ENCODE measurements around the gene LRRC70.

Gene LRRC70

DNA sequence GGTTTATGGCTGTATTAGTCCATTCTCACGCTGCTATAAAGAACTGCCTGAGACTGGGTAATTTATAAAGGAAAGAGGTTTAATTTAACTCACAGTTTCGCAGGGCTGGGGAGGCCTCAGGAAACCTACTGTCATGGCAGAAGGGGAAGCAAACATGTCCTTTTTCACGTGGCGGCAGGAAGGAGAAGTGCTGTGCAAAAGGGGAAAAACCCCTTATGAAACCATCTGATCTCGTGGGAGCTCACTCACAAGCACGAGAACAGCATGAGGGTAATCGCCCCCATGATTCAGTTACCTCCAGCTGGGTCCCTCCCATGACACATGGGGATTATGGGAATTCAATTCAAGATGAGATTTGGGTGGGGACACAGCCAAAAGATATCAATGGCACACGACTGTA, 13.9 kb downstream of the LRRC70 start:
- no peaks in the 10 kb centered on the region for H3K9me3 ChIP-seq (ENCODE audit: insufficient read depth, low read length)
- H3K4me1 ChIP-seq (ENCODE audit: insufficient read depth, insufficient read length): no peaks in the 10 kb centered on the region
- H3K4me3 ChIP-seq (ENCODE audit: insufficient read length, low read depth): no peak overlapping the region
- H3K27me3 ChIP-seq (ENCODE audit: insufficient read depth, insufficient read length): no peaks in the 10 kb centered on the region
- no peak for DNase-seq (ENCODE audit: low read depth, low spot score)
- TF ChIP-seq SUZ12 (IDR thresholded peaks at IDR 0.05; ENCODE audit: extremely low read depth, insufficient read depth, insufficient read length): no peak
- no peak for TF ChIP-seq YY1 (IDR thresholded peaks at IDR 0.05; ENCODE audit: insufficient read depth, insufficient read length)
- TF ChIP-seq ZNF274 (IDR thresholded peaks at IDR 0.05; ENCODE audit: low read depth, low read length): no peak
- peaks cover 19% of the 10 kb centered on the region for H3K36me3 ChIP-seq (ENCODE audit: insufficient read depth, insufficient read length, low read length)
- no peak overlapping the region for H3K9ac ChIP-seq (ENCODE audit: insufficient read length, low read depth)

DNA sequence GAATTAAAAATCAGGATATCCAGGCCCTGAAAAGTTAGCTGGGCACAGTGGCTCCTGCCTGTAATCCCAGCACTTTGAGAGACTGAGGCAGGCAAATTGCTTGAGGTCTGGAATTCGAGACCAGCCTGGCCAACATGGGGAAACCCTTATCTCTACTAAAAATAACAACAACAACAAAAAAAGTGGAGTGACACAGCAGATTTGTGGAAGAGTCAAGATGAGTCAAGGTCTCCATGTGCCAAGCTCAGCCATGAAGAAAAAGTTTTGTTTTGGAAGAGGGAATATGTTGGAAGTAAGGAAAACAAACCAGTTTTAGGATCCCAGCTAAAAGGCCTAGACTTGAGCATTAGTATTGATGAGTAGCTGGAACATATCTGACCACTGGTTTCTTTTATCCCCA, 14.7 kb downstream of the LRRC70 start:
- no peak for DNase-seq (ENCODE audit: low read depth, low spot score)
- Histone ChIP-seq H3K9ac (ENCODE audit: insufficient read length, low read depth) (no peak overlapping the region), H3K4me1 (ENCODE audit: insufficient read depth, insufficient read length) (no peaks in the 10 kb centered on the region), H3K27me3 (ENCODE audit: insufficient read depth, insufficient read length) (no peaks in the 10 kb centered on the region), H3K4me3 (ENCODE audit: insufficient read length, low read depth) (no peak overlapping the region), H3K9me3 (ENCODE audit: insufficient read depth, low read length) (no peaks in the 10 kb centered on the region), H3K36me3 (ENCODE audit: insufficient read depth, insufficient read length, low read length) (peaks cover 17% of the 10 kb centered on the region)
- TF ChIP-seq ZNF274 (IDR thresholded peaks at IDR 0.05; ENCODE audit: low read depth, low read length) (no peak), YY1 (IDR thresholded peaks at IDR 0.05; ENCODE audit: insufficient read depth, insufficient read length) (no peak), SUZ12 (IDR thresholded peaks at IDR 0.05; ENCODE audit: extremely low read depth, insufficient read depth, insufficient read length) (no peak)

DNA sequence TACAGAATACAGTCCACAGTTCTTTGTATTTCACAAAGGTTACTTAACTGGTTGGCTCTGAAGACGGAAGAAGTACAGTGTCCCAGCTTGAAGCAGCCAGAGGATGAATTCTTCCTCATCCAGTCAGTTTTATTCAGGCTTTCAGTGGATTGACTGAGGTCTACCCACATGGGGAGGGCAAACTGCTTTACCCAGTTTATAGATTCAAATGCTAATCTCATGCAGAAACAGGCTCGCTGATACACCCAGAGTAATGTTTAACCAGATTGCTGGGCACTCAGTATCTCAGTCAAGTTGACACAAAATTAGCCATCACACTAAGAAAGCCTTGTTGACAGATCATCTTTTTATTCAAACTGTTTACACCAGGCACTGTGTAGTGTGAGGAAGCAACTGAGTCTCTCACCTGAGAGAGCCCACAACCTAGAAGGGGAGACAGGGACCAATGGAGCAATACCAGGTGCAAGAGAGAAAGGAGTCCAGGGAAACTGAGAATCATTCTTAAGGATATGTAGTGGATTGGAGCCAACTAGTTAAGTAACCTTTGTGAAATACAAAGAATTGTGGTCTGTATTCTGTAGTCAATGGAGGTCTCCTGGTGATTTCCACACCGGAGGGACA, 15.9 kb downstream of the LRRC70 start:
- Histone ChIP-seq H3K9me3 (ENCODE audit: insufficient read depth, low read length) (no peaks in the 10 kb centered on the region), H3K4me3 (ENCODE audit: insufficient read length, low read depth) (no peak overlapping the region), H3K9ac (ENCODE audit: insufficient read length, low read depth) (no peak overlapping the region), H3K4me1 (ENCODE audit: insufficient read depth, insufficient read length) (no peaks in the 10 kb centered on the region), H3K27me3 (ENCODE audit: insufficient read depth, insufficient read length) (no peaks in the 10 kb centered on the region), H3K36me3 (ENCODE audit: insufficient read depth, insufficient read length, low read length) (peaks cover 17% of the 10 kb centered on the region)
- DNase-seq (ENCODE audit: low read depth, low spot score): no peak
- TF ChIP-seq ZNF274 (IDR thresholded peaks at IDR 0.05; ENCODE audit: low read depth, low read length) (no peak), SUZ12 (IDR thresholded peaks at IDR 0.05; ENCODE audit: extremely low read depth, insufficient read depth, insufficient read length) (no peak), YY1 (IDR thresholded peaks at IDR 0.05; ENCODE audit: insufficient read depth, insufficient read length) (no peak)

DNA sequence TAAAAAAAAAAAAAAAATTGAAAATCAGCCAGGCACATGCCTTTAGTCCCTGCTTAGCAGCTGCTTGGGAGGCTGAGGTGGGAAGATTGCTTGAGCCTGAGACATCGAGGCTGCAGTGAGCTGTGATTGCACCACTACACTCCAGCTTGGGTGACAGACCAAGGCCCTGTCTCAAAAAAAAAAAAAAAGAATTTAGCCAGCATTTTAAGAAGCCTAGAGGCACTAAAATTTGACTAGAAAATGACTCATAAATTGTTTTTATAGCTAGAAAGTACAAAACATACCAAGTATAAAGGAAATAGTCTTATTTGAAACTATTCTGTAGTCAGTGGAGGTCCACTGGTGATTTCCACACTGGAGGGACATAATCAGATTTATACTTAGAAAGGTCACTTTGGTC, 17.5 kb downstream of the LRRC70 start:
- Histone ChIP-seq H3K9me3 (ENCODE audit: insufficient read depth, low read length) (no peaks in the 10 kb centered on the region), H3K36me3 (ENCODE audit: insufficient read depth, insufficient read length, low read length) (peaks cover 17% of the 10 kb centered on the region), H3K4me3 (ENCODE audit: insufficient read length, low read depth) (no peak overlapping the region), H3K4me1 (ENCODE audit: insufficient read depth, insufficient read length) (no peaks in the 10 kb centered on the region), H3K27me3 (ENCODE audit: insufficient read depth, insufficient read length) (no peaks in the 10 kb centered on the region), H3K9ac (ENCODE audit: insufficient read length, low read depth) (no peak overlapping the region)
- no peak for TF ChIP-seq SUZ12 (IDR thresholded peaks at IDR 0.05; ENCODE audit: extremely low read depth, insufficient read depth, insufficient read length)
- no peak for TF ChIP-seq YY1 (IDR thresholded peaks at IDR 0.05; ENCODE audit: insufficient read depth, insufficient read length)
- TF ChIP-seq ZNF274 (IDR thresholded peaks at IDR 0.05; ENCODE audit: low read depth, low read length): no peak
- no peak for DNase-seq (ENCODE audit: low read depth, low spot score)

DNA sequence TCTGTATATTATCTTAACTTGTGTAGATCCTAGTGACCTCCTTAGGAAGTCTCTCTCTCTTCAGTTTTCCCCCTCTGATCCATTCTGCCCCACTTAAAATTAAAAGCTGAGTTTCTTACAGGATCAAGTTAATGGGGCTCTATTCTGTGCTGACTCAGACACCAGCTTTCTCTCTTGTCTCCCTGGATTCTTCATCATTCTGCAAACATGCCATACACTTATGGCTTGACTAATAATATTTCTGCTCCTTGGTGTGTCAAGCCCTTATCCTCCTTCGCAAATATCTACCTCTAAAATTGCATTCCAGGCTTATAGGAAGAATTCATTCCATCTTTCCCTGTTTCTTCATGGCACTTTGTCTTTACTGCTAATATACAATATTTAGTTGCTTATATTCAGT, 18.1 kb downstream of the LRRC70 start:
- Histone ChIP-seq H3K4me3 (ENCODE audit: insufficient read length, low read depth) (no peak overlapping the region), H3K4me1 (ENCODE audit: insufficient read depth, insufficient read length) (no peaks in the 10 kb centered on the region), H3K27me3 (ENCODE audit: insufficient read depth, insufficient read length) (no peaks in the 10 kb centered on the region), H3K9me3 (ENCODE audit: insufficient read depth, low read length) (no peaks in the 10 kb centered on the region), H3K9ac (ENCODE audit: insufficient read length, low read depth) (no peak overlapping the region), H3K36me3 (ENCODE audit: insufficient read depth, insufficient read length, low read length) (peaks cover 14% of the 10 kb centered on the region)
- TF ChIP-seq SUZ12 (IDR thresholded peaks at IDR 0.05; ENCODE audit: extremely low read depth, insufficient read depth, insufficient read length): no peak
- no peak for TF ChIP-seq ZNF274 (IDR thresholded peaks at IDR 0.05; ENCODE audit: low read depth, low read length)
- TF ChIP-seq YY1 (IDR thresholded peaks at IDR 0.05; ENCODE audit: insufficient read depth, insufficient read length): no peak
- no peak for DNase-seq (ENCODE audit: low read depth, low spot score)

DNA sequence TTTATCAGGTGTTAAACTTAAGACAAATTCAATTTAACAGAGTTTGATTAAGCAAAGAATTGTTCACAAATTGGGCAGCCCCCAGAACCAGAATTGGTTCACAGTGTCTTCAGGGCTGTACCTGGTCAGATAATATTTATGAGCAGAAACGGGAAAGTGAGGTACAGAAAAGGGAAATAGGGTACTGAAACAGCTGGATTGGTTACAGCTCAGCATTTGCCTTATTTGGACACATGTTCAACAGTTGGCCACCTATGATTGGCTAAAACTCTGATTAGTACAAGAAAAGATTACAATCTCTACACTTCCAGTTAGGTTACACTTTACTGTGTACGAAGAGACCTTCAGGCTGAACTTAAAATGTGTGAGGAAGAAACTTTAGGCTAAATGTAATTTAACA, 18.7 kb downstream of the LRRC70 start:
- no peak for DNase-seq (ENCODE audit: low read depth, low spot score)
- no peaks in the 10 kb centered on the region for H3K4me1 ChIP-seq (ENCODE audit: insufficient read depth, insufficient read length)

DNA sequence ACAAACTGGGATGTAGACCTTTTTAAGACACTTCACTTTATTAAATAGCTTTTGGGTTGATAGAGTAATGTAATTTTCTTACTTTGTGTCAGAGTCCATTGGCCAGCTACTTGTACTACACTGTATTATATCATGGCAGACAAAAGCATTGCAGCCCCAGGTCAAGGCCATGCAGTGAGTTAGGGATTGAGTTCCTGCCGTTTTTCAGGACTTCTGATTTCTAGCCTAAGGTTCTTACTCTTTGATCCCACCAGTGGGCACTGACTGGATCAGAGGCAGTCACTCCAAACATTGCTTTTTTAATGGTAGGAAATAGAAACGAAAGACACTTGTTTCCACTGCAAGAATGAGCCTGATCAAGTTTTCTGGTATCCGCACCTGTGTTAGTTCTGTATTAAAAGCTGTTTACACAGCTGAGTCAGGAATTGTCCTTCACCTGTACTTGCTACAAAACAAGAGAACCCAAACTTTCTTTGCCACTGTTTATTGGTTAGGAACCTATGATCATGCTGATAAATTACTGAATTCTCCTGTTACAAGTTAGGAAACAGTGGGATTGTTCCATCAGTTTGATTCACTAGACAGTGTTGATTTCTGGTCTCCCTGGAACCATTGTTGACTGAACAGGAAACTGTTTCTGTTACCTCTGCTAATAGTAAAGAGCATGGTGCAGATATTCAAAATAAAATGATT, 22.1 kb downstream of the LRRC70 start:
- Histone ChIP-seq H3K4me3 (ENCODE audit: insufficient read length, low read depth) (no peak overlapping the region), H3K36me3 (ENCODE audit: insufficient read depth, insufficient read length, low read length) (peaks cover 7% of the 10 kb centered on the region), H3K9ac (ENCODE audit: insufficient read length, low read depth) (no peak overlapping the region), H3K27me3 (ENCODE audit: insufficient read depth, insufficient read length) (no peaks in the 10 kb centered on the region), H3K4me1 (ENCODE audit: insufficient read depth, insufficient read length) (no peaks in the 10 kb centered on the region), H3K9me3 (ENCODE audit: insufficient read depth, low read length) (no peaks in the 10 kb centered on the region)
- DNase-seq (ENCODE audit: low read depth, low spot score): no peak
- TF ChIP-seq YY1 (IDR thresholded peaks at IDR 0.05; ENCODE audit: insufficient read depth, insufficient read length): no peak
- no peak for TF ChIP-seq ZNF274 (IDR thresholded peaks at IDR 0.05; ENCODE audit: low read depth, low read length)

More for the DNA sequence above, 18.7 kb downstream of the LRRC70 start:
- Histone ChIP-seq H3K36me3 (ENCODE audit: insufficient read depth, insufficient read length, low read length) (peaks cover 10% of the 10 kb centered on the region), H3K27me3 (ENCODE audit: insufficient read depth, insufficient read length) (no peaks in the 10 kb centered on the region), H3K9ac (ENCODE audit: insufficient read length, low read depth) (no peak overlapping the region), H3K9me3 (ENCODE audit: insufficient read depth, low read length) (no peaks in the 10 kb centered on the region), H3K4me3 (ENCODE audit: insufficient read length, low read depth) (no peak overlapping the region)
- TF ChIP-seq ZNF274 (IDR thresholded peaks at IDR 0.05; ENCODE audit: low read depth, low read length): no peak
- no peak for TF ChIP-seq YY1 (IDR thresholded peaks at IDR 0.05; ENCODE audit: insufficient read depth, insufficient read length)
- TF ChIP-seq SUZ12 (IDR thresholded peaks at IDR 0.05; ENCODE audit: extremely low read depth, insufficient read depth, insufficient read length): no peak
